B cell (primary cell): ENCODE data around the gene FOXK1.

Experiments
- CTCF ChIP-seq: fragments of 200-600 bp; IDR thresholded peaks from one replicate; pipeline ENCODE4 v1.8.0; 2022; ENCODE audit warnings: antibody characterized with exemption, mild to moderate bottlenecking
- EZH2 ChIP-seq: IDR thresholded peaks from 2 replicates; pipeline ENCODE4 v1.6.1; 2012; ENCODE audit warnings: borderline replicate concordance, low read depth, mild to moderate bottlenecking, moderate library complexity, low read length; ENCODE audit not compliant: insufficient read depth, poor library complexity, severe bottlenecking

DNA sequence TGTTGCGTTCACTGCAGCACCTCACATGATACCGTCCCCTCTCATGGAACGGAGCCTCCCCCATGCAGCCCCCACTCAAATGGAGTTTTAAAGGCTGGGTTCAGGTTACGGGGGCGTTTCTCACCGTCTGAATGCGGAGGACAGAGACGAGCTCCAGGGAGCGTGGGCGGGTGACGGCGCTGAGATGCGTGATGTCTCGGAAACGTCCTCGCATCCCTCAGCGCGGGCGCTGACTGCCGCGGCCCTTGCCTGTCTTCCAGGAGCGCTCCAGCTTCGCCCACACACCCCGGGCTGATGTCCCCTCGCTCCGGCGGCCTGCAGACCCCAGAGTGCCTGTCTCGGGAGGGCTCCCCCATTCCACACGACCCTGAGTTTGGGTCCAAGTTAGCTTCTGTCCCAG is 76.7 kb downstream of the FOXK1 start:
- TF ChIP-seq CTCF (no peak), EZH2 (no peak)
